ENCODE measurements around the gene HFE.
"Not testable (repeated sequence)": the region's sequence is repeated elsewhere in the genome, so short reads cannot be mapped to it uniquely, and the experiment has no call there.

HFE gene

GRCh38 chr6:26059941-26060340, 27.3 kb upstream of the HFE start:
- no peak for DNase-seq

DNA sequence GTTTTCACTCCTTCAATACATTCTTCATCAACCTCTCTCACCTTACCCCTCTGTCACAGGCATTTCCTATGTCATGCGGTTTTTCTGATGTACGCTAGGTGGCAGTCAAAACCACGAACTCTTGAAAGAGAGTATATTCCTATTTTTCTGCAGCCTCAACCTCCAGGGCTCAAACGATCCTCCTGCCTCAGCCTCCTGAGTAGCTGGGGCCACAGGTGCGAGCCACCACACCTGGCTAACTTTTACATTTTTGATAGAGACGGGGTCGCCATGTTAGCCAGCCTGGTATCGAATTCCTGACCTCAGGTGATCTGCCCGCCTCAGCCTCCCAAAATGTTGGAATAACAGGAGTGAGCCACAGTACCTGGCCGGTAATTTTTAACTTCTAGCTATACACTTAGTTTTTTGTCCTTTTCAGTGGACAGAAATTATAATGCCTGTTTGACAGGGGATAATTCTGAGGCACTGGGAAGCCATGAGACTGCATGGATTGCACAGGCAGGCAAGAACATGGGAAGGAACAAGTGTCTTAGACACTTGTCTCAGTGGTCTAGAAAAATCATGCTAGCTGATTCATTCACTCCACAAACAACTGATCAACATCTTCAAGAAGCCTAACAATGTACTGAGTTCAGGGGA, 22.5 kb upstream of the HFE start:
- no peak for DNase-seq

- peak; percentile 48 for DNase-seq
Observed at GRCh38 chr6:26065952-26066380, 21.3 kb upstream of the HFE start.

DNA sequence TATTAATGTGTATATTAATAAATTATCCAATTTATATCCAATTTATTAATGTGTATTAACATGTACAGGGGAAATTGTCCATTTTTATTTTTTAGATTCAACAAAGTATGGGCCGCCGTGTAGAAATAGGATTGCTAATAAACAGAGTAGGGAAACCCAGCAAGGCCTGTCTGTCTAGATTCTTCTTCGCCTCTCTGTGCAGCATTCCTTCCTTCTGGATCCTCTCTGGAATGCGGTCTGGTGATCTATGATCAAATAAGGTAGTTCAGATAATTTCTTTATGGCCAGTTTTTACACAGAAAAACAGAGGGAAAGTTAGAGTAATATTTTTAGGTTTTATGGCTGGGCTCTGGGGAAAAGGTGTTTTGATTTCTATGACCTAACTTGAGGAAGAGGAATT, 19.9 kb upstream of the HFE start:
- no peak for DNase-seq

- no peak for DNase-seq
Observed at GRCh38 chr6:26068036-26068435, 19.2 kb upstream of the HFE start.

GRCh38 chr6:26071135-26071534, 16.1 kb upstream of the HFE start:
- DNase-seq = no peak

DNA sequence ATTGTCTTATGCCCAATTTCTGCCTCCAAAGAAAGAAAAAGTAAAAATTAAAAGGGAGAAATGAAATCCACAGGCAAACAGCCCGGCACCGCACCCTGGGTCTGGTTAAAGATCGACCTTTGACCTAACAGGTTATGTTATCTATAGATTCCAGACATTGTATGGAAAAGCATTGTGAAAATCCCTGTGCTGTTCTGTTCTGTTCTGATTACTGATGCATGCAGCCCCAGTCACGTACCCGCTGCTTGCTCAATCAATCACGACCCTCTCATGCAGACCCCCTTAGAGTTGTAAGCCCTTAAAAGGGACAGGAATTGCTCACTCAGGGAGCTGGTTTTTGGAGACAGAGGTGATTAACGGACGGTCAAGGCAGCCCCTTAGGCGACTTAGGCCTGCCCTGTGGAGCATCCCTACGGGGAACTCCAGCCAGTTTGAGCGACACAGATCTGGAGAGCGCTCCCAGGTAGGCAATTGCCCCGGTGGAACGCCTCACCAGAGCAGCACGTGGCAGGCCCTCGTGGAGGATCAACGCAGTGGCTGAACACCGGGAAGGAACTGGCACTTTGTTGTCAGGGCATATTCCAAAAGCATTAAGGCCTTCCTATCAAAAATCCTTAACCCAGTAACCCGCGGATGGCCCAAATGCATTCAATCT, 12.0 kb upstream of the HFE start:
- no peak for DNase-seq

- not testable (repeated sequence) for DNase-seq
Observed at GRCh38 chr6:26078066-26078465, 9.2 kb upstream of the HFE start.

DNA sequence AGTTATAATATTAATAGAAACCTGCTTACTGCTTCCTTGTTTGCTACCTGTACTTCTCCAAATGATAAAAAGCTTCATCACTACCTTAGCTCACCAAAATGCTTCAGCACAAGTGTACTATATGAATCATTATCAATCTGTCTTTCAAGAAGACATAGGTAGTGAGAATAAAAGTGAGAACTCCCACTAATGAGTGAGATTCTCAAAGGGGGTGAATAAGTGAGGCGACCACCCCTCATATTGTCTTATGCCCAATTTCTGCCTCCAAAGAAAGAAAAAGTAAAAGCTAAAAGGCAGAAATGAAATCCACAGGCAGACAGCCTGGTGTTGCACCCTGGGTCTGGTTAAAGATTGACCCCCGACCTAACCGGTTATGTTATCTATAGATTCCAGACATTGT, 6.1 kb upstream of the HFE start:
- DNase-seq = not testable (repeated sequence)

DNA sequence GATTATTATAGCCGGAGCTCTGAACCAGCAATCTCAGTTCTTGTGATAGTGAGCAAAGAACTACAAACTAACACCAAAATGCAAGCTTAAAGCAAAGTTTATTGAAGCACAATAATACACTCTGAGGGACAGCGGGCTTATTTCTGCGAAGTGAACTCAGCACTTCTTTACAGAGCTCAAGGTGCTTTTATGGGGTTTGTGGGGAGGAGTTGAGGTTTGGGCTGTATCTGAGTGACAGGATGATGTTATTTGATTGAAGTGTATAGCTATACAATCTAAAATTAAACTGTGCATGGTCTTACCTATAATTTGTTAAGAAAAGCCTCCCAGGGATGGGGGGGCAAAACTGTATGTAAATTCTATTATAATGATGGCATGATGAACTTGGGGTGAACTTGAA, 1.0 kb upstream of the HFE start:
- DNase-seq = no peak

- DNase-seq = no peak
Observed at GRCh38 chr6:26088344-26088743, 1.1 kb downstream of the HFE start.

GRCh38 chr6:26089272-26089671, 2.0 kb downstream of the HFE start:
- DNase-seq = no peak

DNA sequence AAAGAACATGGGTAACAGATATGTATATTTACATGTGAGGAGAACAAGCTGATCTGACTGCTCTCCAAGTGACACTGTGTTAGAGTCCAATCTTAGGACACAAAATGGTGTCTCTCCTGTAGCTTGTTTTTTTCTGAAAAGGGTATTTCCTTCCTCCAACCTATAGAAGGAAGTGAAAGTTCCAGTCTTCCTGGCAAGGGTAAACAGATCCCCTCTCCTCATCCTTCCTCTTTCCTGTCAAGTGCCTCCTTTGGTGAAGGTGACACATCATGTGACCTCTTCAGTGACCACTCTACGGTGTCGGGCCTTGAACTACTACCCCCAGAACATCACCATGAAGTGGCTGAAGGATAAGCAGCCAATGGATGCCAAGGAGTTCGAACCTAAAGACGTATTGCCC, 5.2 kb downstream of the HFE start:
- no peak for DNase-seq

GRCh38 chr6:26094036-26094435, 6.8 kb downstream of the HFE start:
- DNase-seq = no peak

- DNase-seq = peak; percentile 10
Observed at GRCh38 chr6:26097268-26097875, 10.1 kb downstream of the HFE start.

DNA sequence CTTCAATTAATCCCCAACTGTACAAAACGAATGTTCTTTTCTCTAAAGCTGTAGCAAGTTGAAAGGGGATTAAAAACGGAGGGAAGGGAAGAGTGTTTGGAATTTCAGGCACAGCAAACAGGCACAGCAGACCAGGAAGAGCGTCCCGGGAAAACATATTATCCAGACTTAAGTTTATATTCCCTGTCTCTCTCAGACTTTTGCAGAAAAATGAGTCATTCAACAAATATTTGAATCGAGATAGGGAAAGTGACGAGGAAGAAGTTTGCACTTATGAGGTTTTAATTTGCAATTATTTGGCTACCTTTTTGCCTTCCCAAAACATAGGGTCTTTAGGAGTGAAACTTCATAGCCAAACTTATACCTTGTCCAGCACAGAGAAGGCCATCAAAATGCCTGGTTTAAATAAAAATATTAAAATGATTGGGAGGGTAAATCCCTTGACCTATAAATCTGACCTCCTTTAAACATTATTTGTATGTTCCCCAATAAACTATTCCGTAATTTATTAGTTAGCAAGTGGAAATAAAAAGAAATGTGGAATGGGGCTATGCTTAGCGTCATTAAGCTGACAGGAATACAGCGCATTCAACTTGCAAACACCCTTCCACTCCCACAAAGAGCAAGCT, 16.0 kb downstream of the HFE start:
- DNase-seq = no peak

DNA sequence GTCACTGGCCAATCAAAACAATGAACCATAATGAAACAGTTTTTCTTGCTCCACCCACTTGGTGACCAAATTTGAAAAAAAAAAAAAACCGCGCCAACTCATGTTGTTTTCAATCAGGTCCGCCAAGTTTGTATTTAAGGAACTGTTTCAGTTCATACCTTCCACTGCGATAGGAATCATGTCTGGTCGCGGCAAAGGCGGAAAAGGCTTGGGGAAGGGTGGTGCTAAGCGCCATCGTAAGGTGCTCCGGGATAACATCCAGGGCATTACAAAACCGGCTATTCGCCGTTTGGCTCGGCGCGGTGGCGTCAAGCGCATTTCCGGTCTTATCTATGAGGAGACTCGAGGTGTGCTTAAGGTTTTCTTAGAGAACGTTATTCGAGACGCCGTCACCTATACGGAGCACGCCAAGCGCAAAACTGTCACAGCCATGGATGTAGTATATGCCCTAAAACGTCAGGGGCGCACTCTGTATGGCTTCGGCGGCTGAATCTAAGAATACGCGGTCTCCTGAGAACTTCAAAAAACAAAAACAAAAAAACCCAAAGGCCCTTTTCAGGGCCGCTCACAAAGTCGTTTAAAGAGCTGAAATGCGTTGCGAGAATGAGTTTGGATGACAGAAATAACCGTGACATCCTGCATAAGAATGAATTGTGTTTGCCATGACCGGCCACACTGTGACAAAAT, 16.7 kb downstream of the HFE start:
- DNase-seq = peak; percentile 88

GRCh38 chr6:26104457-26105108, 17.4 kb downstream of the HFE start:
- peak; percentile 6 for DNase-seq

GRCh38 chr6:26105109-26105730, 18.0 kb downstream of the HFE start:
- no peak for DNase-seq

- no peak for DNase-seq
Observed at GRCh38 chr6:26105842-26106241, 18.6 kb downstream of the HFE start.

DNA sequence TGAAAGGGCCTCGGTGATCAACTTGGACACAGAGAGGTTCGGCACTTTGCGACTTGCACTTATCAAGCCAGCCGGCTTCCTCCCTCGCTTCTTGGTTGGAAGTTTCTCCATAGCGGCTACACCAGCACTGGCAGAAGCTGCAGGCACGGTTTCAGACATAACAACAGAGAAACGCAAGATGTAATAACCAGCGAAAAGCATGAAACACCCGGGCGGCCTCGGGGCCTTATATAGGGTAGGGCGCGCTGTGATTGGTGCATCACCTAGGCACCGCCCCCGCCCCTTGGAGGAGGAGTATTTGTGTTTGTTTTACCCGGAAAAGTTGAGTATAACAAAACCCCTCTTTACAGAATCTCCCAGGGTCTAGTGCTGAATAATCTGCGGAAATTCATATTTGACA, 20.7 kb downstream of the HFE start:
- no peak for DNase-seq

- DNase-seq = no peak
Observed at GRCh38 chr6:26109772-26110171, 22.5 kb downstream of the HFE start.
